Right atrium auricular region (tissue), 2 donors: ENCODE data around the gene SPATA31C1. TPM values are rescaled to one million over a fixed set of nuclear protein-coding genes. Genes with fewer than 3 reads are reported as not detected.

ENCODE experiments used
- DNase-seq: peaks from one replicate; pipeline ENCODE4 v3.0.0-alpha.2; 2019; ENCODE audit warnings: low spot score
- H3K27ac ChIP-seq, 2 donors: fragments of 200-600 bp; sonication (generic); 1 replicate in 1 of 2; 2 replicates in 1 of 2; pipeline ENCODE4 v1.5.1; 2016 to 2019
- H3K27me3 ChIP-seq, 2 donors: fragments of 200-600 bp; sonication (generic); one replicate each; pipeline versions ENCODE4 v1.5.1 to v1.6.0; 2017 to 2019
- H3K36me3 ChIP-seq: fragments of 200-600 bp; sonication (generic); one replicate; pipeline ENCODE4 v1.5.1; 2016
- H3K4me1 ChIP-seq, 2 donors: fragments of 200-600 bp; sonication (generic); one replicate each; pipeline versions ENCODE4 v1.5.1 to v1.6.0; 2017 to 2019
- H3K4me3 ChIP-seq, 2 donors: fragments of 200-600 bp; sonication (generic); 1 replicate in 1 of 2; 2 replicates in 1 of 2; pipeline ENCODE4 v1.5.1; 2017 to 2019; ENCODE audit warnings: mild to moderate bottlenecking in 1 of 2, moderate library complexity in 1 of 2
- H3K9me3 ChIP-seq, 2 donors: fragments of 200-600 bp; sonication (generic); one replicate each; pipeline ENCODE4 v1.5.1; 2019
- CTCF ChIP-seq, 2 donors: fragments of 200-600 bp; sonication (generic); IDR thresholded peaks; one replicate each; pipeline ENCODE4 v1.5.1; 2019; ENCODE audit warnings: antibody characterized with exemption in 2 of 2
- total RNA-seq, 2 donors: library from RNA; depleted of rRNA; stranded (reverse); fragments of >200 nt; gene quantifications; one replicate each; pipeline ENCODE4 v1.1.0, GENCODE V29; 2016

The SPATA31C1 gene
- total RNA-seq, 2 donors from 2014 or later: not detected

GRCh38 chr9:87963770-87964169 is 46.0 kb downstream of the SPATA31C1 start:
- Histone ChIP-seq H3K9me3 (peaks cover 0 to 11% of the 10 kb centered on the region in 2 donors), H3K4me1 (no peaks in the 10 kb centered on the region), H3K4me3 (no peak overlapping the region), H3K36me3 (peaks cover 12% of the 10 kb centered on the region), H3K27ac (no peak overlapping the region), H3K27me3 (no peaks in the 10 kb centered on the region)
- TF ChIP-seq CTCF (IDR thresholded peaks at IDR 0.05): no peak
- no peak for DNase-seq

- no peak for TF ChIP-seq CTCF (IDR thresholded peaks at IDR 0.05)
- no peaks in the 10 kb centered on the region for H3K27me3 ChIP-seq
Measured at GRCh38 chr9:87964826-87965225, 47.1 kb downstream of the SPATA31C1 start.

GRCh38 chr9:87968155-87968554 is 50.4 kb downstream of the SPATA31C1 start:
- Histone ChIP-seq H3K9me3 (no peaks in the 10 kb centered on the region), H3K27me3 (no peaks in the 10 kb centered on the region), H3K4me1 (no peaks in the 10 kb centered on the region), H3K4me3 (no peak overlapping the region), H3K27ac (no peak overlapping the region), H3K36me3 (peaks cover 22% of the 10 kb centered on the region)
- TF ChIP-seq CTCF (IDR thresholded peaks at IDR 0.05): no peak
- no peak for DNase-seq

More at GRCh38 chr9:87964826-87965225, 47.1 kb downstream of the SPATA31C1 start:
- Histone ChIP-seq H3K36me3 (peaks cover 12% of the 10 kb centered on the region), H3K9me3 (peaks cover 0 to 2% of the 10 kb centered on the region in 2 donors), H3K27ac (no peak overlapping the region), H3K4me3 (no peak overlapping the region), H3K4me1 (no peaks in the 10 kb centered on the region)
- no peak for DNase-seq

GRCh38 chr9:87970602-87971001 is 52.8 kb downstream of the SPATA31C1 start:
- Histone ChIP-seq H3K9me3 (no peaks in the 10 kb centered on the region), H3K27me3 (no peaks in the 10 kb centered on the region), H3K4me1 (peaks cover 0 to 22% of the 10 kb centered on the region in 2 donors), H3K27ac (no peak overlapping the region), H3K4me3 (no peak overlapping the region), H3K36me3 (peaks cover 22% of the 10 kb centered on the region)
- no peak for TF ChIP-seq CTCF (IDR thresholded peaks at IDR 0.05)
- DNase-seq: no peak

GRCh38 chr9:87973122-87973521 is 55.4 kb downstream of the SPATA31C1 start:
- no peaks in the 10 kb centered on the region for H3K9me3 ChIP-seq
- no peaks in the 10 kb centered on the region for H3K27me3 ChIP-seq
- DNase-seq: no peak
- H3K4me3 ChIP-seq: no peak overlapping the region
- H3K4me1 ChIP-seq: peaks cover 0 to 22% of the 10 kb centered on the region in 2 donors
- H3K36me3 ChIP-seq: peaks cover 11% of the 10 kb centered on the region
- TF ChIP-seq CTCF (IDR thresholded peaks at IDR 0.05): no peak
- no peak overlapping the region for H3K27ac ChIP-seq

Other genes starting within 250 kb of the SPATA31C1 start
- gene CTSL, start 191.8 kb upstream of the SPATA31C1 start, total RNA-seq: 100 to 1,000 TPM; 122 to 169 TPM
- not detected for gene SPATA31E1, start 35.1 kb upstream of the SPATA31C1 start, total RNA-seq
- 1 to 10 TPM; 4.4 to 5.2 TPM for gene CDK20, start 56.6 kb downstream of the SPATA31C1 start, total RNA-seq
- gene SPATA31C2, start 220.5 kb downstream of the SPATA31C1 start, total RNA-seq: not detected